Activated CD4-positive, CD25-positive, alpha-beta regulatory T cell treated with anti-CD3 and anti-CD28 coated beads, Interleukin-2, amount 50 U/mL, for 72 hours (primary cell): Measurements from ENCODE around the gene MAML2.

Experiments
- DNase-seq: peaks from one replicate; pipeline ENCODE4 v3.0.0; 2021

The MAML2 gene

DNA sequence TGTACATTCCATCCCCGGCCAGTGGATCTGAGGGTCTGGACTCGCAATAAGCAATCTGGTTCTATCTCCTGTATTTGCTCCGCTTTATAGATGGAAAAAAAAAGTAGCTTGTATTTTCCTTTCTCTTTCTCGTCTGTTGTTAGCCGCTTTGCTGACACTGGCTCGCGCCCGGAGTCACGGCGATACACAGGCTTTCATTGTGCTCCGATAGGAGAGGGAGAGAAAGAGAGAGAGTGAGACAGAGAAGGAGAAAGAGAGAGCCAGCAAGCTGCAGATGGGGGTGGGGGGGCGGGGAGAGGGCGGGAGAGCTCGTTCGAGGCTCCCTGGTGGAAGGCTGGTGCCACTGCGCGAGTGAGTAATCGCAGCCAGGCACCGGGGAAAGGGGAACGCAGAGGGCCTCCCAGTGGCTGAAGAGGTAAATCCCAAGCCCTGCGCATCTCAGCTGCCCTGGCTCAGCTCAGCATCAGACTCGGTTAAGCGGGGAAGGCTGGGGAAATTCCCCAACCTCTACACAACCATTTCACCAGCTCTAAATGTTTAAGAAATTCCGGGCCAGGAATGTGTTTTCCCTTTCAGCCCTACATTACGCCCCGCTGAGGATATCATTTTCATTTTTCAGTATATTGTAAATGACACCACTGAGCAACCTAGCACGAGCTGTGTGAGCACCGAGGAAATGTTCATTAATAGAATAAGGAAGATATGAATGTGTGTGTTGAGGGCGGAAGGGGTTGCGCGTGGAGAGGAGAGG, at the start of gene MAML2:
Gene MAML2 (minus strand): TSS at position 235 of the 751 bp plus-strand sequence. CDS start 1,300 bp downstream, outside the sequence.
- peak; percentile 80 for DNase-seq

DNA sequence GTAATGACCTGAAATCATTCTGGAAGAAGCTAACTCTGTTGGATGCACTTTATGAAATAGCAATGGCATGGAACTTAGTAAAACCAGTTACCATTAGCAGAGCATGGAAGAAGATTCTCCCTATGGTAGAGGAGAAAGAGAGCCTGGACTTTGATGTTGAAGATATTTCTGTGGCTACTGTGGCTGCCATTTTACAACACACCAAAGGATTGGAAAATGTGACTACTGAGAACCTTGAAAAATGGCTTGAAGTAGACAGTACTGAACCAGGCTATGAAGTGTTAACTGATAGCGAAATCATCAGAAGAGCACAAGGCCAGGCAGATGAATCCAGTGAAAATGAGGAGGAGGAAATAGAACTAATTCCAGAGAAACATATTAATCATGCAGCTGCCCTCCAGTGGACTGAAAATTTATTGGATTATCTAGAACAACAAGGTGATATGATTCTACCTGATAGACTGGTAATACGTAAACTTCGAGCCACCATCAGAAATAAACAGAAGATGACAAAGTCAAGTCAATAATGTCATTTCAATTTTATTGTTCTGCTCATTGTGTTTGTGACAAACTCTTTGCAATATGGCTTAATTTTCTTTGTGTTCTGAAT, 48.8 kb upstream of the MAML2 start:
- DNase-seq: no peak

DNA sequence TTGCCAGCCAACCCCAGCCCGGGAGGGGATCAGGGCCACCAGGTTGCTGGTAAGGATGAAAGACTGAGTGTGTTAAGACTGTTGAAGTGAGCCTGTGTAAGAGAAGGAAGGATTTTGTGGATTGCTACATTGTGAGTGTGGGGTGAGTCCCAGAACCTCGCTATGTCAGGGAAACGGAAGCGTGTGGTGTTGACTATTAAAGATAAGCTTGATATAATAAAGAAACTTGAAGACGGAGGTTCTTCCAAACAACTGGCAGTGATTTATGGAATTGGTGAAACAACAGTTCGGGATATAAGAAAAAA, 47.4 kb upstream of the MAML2 start:
- DNase-seq: no peak

GRCh38 chr11:96389720-96390487, 46.9 kb upstream of the MAML2 start, which contains the start of the genes CCDC82 and JRKL:
TSS of gene CCDC82 (minus strand) at chr11:96389912. CDS start at chr11:96384747, 5,165 bp downstream.
TSS of gene JRKL (plus strand) at chr11:96390013. CDS start at chr11:96390650, 637 bp downstream.
- DNase-seq: peak; percentile 98

DNA sequence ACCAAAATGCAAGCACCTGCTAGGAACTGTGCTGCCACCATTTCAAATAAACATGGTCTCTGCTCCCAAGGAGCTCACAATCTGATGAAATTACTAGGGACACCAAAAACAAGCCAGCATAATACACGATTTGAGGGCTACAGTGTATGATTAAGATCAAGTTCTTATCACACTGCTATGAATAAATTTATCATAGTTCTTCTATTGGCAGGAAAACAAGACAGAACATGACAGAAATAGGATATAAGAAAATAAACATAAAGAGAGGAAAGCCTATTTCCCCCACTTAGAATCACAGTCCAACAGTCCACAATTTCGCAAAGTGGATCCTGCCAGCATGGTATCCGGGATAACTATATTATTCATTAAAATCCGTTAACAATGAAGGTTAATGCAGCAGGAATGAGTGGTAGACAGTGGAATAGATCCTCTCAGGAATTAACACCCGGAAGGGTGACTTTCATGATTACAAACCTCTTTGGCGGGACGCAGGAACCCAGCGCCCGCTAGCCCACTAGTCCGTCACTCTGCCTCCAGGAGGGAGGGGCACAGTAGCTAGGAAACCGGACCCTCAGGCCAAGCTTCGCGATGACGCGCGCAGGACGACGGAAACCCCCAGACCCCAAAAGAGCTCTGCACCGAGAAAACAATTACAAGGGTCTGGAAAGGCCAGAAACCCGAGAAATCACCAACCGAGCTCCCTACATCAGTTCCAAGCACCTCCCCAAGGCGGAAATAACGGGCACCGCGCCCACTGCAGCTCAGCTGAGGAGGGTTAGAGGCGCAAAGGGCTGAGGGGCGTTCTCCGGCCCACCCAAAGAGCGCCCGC, 46.1 kb upstream of the MAML2 start:
- no peak for DNase-seq

GRCh38 chr11:96385187-96385586, 42.2 kb upstream of the MAML2 start:
- no peak for DNase-seq

DNA sequence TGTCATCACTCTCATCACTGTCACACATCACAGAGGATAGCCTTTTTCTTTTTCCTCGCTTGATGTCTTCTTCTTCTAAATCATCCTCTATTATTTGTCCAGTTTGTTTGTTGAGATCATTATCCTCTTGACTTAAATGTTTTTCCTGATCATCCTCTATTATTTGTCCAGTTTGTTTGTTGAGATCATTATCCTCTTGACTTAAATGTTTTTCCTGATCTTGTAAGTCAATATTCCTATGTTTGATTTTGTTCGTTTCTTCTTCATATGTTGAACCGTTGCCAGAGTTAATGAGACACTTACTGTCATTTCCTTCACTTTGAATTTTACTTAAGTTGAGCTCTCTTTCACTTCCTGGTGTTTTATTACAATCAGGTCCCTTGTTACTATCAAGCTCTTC, 41.2 kb upstream of the MAML2 start:
- DNase-seq: no peak

DNA sequence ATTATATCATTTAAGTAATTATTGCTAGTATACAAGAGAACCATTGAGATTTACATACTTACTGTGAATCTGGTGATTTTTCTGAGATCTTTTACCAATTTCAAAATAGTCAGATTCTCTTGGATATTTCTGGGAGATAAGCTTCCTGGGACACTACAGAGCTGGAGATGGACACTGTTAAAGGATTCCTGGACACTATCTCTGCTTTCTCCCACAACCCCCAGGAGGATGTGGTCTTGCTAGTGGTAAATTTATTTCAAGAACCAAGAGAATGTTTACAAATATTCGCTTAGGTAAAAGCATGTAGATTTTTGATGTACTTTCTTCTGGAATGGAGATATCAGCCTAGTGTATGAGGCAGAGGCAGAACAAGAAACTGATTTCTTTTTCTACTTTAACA, 33.8 kb upstream of the MAML2 start:
- no peak for DNase-seq

GRCh38 chr11:96373826-96374225, 30.8 kb upstream of the MAML2 start:
- DNase-seq: no peak

GRCh38 chr11:96367342-96367741, 24.3 kb upstream of the MAML2 start:
- DNase-seq: no peak

DNA sequence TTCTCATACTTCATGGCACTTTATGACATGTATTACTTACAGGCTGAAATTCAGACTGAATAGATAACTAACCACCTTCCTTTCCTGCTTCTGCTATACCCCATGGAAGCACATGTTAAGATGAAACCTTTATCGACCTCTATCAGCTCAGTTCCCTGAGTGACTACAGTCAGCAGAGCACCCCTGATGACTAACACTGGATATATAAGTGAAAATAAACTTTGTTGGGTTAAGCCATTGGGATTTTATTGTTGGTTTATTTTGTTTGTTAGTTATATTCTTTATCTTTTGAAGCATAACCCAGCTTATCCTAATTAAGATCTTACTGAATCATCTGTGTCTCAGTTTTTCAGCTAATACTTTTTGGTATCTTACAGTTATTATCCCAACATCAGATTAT, 23.0 kb upstream of the MAML2 start:
- no peak for DNase-seq

DNA sequence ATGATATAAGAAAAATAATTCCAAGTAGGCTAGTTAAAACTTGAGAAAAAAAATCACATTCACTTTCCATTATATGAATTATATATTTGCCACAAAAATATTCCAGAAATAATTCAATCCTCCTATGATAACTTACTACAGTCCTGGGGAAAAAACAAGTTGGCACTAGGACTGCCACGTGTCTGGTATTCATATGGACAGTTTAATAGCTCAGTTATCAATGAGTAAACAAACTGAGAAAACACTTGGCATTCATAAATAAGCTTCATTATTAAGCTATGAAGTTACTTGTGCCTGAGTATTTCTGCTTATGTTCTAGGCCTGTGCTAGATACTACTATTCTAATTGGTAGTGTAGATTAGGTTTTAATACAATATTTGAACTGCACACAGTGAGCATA, 22.5 kb upstream of the MAML2 start:
- DNase-seq: no peak

GRCh38 chr11:96361778-96362177, 18.8 kb upstream of the MAML2 start:
- no peak for DNase-seq

- no peak for DNase-seq
Observed at GRCh38 chr11:96358321-96358720, 15.3 kb upstream of the MAML2 start.

DNA sequence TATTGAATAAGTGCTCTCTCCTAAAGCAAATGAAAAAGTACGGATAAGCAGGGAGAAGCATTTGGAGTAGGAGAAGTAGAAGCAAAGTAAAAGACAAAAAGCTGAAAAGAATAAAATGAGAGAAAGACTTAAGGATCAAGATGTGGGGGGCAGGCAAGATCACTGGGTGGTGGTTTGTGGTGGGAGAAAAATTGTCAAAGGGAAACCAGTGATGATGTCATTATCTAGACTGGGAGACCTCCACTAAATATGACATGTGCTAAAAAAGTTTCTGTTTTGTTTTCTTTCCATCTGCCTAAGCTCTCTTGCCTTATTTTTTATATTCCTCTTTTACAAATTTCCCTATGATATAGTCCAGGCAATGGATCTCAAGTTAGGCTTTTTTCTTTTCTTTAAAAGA, 14.8 kb upstream of the MAML2 start:
- DNase-seq: no peak

GRCh38 chr11:96356848-96357247, 13.9 kb upstream of the MAML2 start:
- DNase-seq: no peak

- no peak for DNase-seq
Observed at GRCh38 chr11:96342014-96342960, 708 bp downstream of the MAML2 start.

GRCh38 chr11:96341211-96342013, 1.6 kb downstream of the MAML2 start:
- peak; percentile 66 for DNase-seq

DNA sequence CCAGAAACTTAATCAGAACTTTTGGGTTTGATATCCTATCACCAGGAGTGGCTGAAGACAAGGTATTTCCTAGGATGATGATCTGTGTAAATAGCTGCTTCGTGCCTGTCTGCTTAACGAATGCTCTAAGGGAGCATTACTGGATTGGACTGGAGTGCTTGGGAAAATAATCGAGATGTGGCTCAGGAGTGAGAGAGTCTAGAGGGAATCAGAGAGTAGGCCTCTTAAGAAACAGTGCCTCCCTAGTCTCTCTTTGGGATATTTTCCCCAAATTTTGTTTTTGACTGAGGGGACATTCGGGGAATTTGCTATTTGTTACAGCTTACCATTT, 2.5 kb downstream of the MAML2 start:
- DNase-seq: no peak

DNA sequence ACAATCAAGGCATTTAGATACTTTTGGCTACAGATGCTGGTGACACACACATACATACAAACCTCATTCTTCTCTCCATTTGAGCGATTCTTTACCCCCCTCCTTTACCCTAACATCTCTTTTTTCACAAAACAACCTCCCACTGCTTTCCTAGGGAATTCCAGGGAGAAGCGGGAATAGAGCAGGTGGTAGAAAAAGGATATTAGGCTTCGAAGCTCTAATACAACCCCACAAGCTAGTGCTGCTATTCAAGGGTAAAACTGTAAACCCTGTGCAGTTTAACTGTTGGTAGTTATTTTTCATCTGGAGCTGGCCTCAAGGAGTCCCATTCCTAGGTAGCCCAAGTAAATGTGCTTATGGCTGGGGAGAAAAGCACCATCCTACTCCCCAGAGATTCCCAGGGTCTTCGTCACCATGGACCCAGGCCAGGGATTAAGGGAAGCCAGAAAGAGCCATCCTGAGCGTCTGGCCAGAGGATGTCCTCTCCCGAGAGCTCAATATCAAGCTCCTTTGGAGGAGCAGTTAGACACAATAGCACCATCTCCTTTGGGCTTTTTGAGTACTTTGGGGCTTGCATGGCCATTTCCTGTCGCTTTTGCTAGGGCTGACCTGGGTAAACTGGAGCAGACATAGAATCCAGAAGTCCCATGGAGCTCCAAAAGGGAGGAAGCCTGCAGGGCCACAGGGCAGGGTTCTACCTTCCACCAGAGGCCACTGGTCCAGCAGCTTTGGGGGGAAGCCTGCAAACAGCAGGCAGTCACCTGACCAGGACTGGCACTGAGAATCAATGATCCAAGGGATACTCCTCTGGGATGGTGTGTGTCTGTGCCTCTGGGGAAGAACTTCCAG, 3.1 kb downstream of the MAML2 start:
- peak; percentile 32 for DNase-seq
